Right forelimb (tissue), 1 donor: ENCODE measurements around the gene NLGN1.
"Not testable (repeated sequence)": the region's sequence is repeated elsewhere in the genome, so short reads cannot be mapped to it uniquely, and the experiment has no call there.

Source experiments
- DNase-seq: peaks from one replicate; pipeline ENCODE4 v3.0.0-alpha.2; 2018

Gene NLGN1

DNA sequence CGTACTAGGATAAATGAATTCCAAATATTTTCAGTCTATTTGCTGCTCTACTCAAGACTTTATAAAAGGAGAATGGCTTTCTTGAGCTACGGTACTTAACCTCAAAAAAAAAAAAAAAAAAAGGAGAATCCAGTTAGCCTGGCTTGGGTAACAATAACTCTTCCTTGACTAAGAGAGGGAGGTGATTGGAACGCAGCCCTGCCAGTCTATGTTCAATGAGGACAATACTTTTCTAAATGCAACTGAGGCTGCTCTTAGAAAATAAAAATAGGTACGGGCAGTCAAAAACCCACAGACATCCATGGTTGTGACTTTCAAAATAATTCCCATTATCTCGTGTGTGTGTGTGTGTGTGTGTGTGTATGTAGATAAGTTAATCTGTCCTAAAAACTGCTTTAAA lies 799.9 kb downstream of the NLGN1 start:
- no peak for DNase-seq

- DNase-seq: no peak
Measured at GRCh38 chr3:174198199-174198598, 800.7 kb downstream of the NLGN1 start.

GRCh38 chr3:174199696-174200095 lies 802.2 kb downstream of the NLGN1 start:
- DNase-seq: no peak

GRCh38 chr3:174202116-174202515 lies 804.6 kb downstream of the NLGN1 start:
- no peak for DNase-seq

- no peak for DNase-seq
Measured at GRCh38 chr3:174202561-174202960, 805.0 kb downstream of the NLGN1 start.

GRCh38 chr3:174204765-174205164 lies 807.2 kb downstream of the NLGN1 start:
- DNase-seq: no peak

DNA sequence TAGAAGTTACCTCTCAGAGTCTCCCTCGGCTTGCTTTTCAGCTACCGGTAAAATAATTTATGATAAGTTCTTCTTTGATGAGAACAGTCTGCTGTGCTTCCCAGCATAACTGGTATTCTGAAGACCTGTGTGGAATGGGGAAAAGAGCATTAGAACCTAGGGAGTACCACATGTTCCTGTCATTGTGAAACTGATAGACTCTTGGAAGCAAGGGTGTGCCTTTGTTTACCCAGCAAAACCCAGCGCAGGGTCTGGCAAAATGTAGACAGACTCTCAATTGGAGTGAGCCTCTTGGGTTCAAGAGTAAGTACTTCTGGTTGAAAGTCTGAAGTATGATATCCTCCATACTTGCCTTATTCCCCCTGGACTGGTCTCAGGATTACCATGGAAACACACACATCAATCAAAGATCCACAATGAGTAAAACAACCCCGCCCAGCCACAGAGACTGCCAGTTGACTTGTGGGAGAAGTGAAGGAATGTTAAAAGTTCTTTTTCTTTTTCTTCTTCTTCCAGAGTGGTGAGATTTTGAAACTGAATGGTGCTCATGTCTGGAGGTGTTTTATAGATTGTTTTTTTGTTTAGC lies 809.2 kb downstream of the NLGN1 start:
- DNase-seq: no peak

DNA sequence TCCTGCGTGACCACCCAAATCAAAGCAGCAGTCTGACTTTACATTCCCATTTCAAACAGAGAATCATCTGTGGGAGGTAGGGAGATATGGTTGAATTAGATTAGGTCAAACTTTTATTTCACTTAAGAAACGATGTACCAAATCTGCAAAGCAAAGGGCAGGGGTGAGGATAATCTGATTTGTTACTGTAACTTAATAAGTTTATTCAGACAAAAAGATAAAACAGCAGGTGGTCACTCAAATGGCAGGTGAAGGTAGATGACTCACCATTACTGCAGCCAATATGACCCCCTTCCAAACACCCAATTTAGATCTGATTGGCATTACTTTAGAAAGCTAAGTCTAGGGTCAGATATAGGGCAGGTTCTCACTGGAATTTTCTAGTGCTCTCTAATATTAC lies 810.6 kb downstream of the NLGN1 start:
- DNase-seq: no peak

DNA sequence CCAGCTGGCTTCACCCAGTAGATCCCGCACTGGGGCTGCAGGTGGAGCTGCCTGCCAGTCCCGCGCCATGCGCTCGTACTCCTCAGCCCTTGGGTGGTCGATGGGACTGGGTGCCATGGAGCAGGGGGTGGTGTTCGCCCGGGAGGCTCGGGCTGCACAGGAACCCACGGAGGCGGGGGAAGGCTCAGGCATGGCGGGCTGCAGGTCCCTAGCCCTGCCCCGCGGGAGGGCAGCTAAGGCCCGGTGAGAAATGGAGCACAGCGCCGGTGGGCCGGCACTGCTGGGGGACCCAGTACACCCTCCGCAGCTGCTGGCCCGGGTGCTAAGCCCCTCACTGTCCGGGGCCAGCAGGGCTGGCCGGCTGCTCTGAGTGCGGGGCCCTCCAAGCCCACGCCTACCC lies 814.4 kb downstream of the NLGN1 start:
- DNase-seq: not testable (repeated sequence)

GRCh38 chr3:174215456-174215855 lies 817.9 kb downstream of the NLGN1 start:
- DNase-seq: no peak

DNA sequence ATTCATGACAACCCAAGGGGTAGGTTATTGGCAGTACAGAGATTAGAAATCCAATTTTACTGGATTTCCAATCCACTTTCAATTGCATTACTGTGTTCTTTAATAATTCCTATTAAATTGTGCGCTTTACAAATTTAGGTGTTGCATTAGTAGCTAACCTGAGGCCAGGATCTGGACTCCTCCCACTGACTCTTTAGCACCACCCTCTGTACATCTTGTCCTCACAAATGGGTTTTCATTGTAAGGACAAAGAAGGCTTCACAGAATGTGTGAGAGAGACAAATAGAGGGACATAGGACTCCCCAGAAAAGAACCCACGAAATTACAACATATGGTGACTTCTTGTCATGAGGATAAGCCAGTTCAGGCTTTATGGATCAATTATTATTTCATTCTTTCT lies 818.5 kb downstream of the NLGN1 start:
- DNase-seq: no peak

GRCh38 chr3:174216946-174217718 lies 819.6 kb downstream of the NLGN1 start:
- DNase-seq: no peak

- no peak for DNase-seq
Measured at GRCh38 chr3:174218016-174218415, 820.5 kb downstream of the NLGN1 start.

GRCh38 chr3:174219738-174220137 lies 822.2 kb downstream of the NLGN1 start:
- DNase-seq: no peak

GRCh38 chr3:174220775-174221554 lies 823.4 kb downstream of the NLGN1 start:
- DNase-seq: no peak

DNA sequence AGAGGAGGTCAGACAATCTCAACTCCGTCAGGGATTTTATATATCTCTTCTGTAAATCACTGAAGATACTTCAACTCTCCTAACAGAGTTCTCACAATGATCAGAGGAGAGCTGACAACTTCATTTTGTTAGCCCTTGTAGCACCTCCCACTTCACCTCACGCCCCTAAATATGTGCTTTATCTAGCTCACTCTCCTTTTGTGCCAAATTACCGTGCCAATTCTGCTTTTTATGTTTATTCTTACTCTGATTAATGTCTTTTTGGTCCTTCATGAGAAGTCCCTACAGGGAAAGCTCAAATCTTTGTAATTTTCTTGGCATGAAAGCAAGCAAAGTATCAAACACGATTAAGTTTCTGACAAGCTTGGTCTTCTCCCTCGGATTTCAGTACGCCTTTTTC lies 825.5 kb downstream of the NLGN1 start:
- DNase-seq: no peak

DNA sequence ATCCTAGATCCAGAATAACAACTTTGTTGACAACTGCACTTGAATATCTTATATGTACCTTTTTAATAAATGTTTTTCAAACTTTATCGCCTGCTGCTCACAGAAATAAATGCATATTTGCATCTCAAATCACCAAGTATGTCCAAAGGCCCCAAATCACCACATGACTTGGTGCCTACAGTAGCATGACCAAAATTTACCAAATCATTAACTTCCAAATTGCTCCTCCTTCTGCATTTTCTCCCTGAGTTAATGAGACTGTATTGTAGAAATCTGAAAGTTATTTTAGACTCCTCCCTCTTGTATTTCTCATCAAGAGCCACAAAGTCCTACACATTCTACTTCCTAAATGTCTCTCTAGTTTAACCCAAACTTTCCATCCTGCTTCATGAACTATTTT lies 826.1 kb downstream of the NLGN1 start:
- no peak for DNase-seq

- no peak for DNase-seq
Measured at GRCh38 chr3:174229916-174230315, 832.4 kb downstream of the NLGN1 start.

- not testable (repeated sequence) for DNase-seq
Measured at GRCh38 chr3:174232028-174232657, 834.6 kb downstream of the NLGN1 start.

DNA sequence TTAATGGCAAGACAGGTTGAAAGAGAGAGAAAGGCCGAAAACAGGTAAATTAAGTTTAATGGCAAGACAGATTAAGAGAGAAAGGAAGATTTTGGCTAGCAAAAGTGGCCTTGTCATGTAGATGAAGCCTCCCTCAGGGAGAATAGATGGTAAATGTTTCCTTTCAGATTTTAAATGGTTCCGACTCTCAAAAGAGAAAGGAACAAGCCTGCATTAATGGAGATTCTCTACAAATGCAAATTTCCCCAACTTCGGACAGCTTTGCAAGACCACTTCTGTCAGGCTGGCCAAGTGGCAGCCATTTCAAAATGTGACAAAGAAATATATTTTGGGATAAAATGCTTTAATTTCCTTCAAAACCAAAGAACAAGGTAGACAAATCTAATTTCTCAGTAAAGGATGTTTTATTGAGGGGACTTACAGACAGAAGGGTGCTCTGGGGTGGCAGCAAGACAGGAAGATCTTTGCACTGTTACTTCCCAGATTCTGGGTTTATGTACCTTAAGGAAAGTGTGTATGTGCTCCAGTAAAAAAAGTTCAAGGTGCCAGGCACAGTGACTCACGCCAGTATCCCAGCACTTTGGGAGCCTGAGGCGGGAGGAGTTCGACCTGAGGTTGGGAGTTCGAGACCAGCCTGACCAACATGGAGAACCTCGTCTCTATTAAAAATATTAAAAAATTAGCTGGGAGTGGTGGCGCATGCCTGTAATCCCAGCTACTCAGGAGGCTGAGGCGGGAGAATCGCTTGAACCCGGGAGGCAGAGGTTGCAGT lies 835.3 kb downstream of the NLGN1 start:
- DNase-seq: no peak

- DNase-seq: no peak
Measured at GRCh38 chr3:174233511-174233910, 836.0 kb downstream of the NLGN1 start.

GRCh38 chr3:174242311-174243041 lies 844.9 kb downstream of the NLGN1 start:
- no peak for DNase-seq
